HepG2 (cell line): Measurements from ENCODE around the gene GAPDH. TPM values are rescaled to one million over a fixed set of nuclear protein-coding genes. Genes with fewer than 3 reads are reported as not detected.

ENCODE experiments used
- AKNA ChIP-seq: sonication (generic); formaldehyde crosslinking; IDR thresholded peaks from 2 replicates; pipeline ENCODE4 v1.4.0; 2020; ENCODE audit warnings: missing genetic modification reagents, borderline replicate concordance
- ARID4A ChIP-seq: sonication (generic); formaldehyde crosslinking; IDR thresholded peaks from 2 replicates; pipeline ENCODE4 v1.5.0; 2020; ENCODE audit warnings: mild to moderate bottlenecking, missing genetic modification reagents, borderline replicate concordance
- BCL6 ChIP-seq: IDR thresholded peaks from 2 replicates; pipeline ENCODE4 v1.6.1; 2016; ENCODE audit warnings: missing genetic modification reagents, missing compliant biosample characterization
- CAMTA2 ChIP-seq: sonication (generic); formaldehyde crosslinking; IDR thresholded peaks from 2 replicates; pipeline ENCODE4 v1.4.0; 2020; ENCODE audit warnings: mild to moderate bottlenecking, missing genetic modification reagents, borderline replicate concordance
- CHCHD3 ChIP-seq: sonication (generic); formaldehyde crosslinking; IDR thresholded peaks from 2 replicates; pipeline ENCODE4 v1.8.0; 2022; ENCODE audit warnings: mild to moderate bottlenecking, missing genetic modification reagents, moderate library complexity
- GABPB1 ChIP-seq: IDR thresholded peaks from 2 replicates; pipeline ENCODE4 v1.6.1; 2016; ENCODE audit warnings: mild to moderate bottlenecking, missing genetic modification reagents, moderate library complexity, missing compliant biosample characterization
- MTERF4 ChIP-seq: sonication (generic); formaldehyde crosslinking; IDR thresholded peaks from 2 replicates; pipeline ENCODE4 v1.8.0; 2023; ENCODE audit warnings: mild to moderate bottlenecking, missing genetic modification reagents
- NR0B2 ChIP-seq: sonication (generic); formaldehyde crosslinking; IDR thresholded peaks from 2 replicates; pipeline ENCODE4 v1.4.0; 2020; ENCODE audit warnings: mild to moderate bottlenecking, missing genetic modification reagents
- PTBP1 ChIP-seq: fragments of 200-400 bp; formaldehyde crosslinking; IDR thresholded peaks from 2 replicates; pipeline ENCODE4 v1.6.1; 2018; ENCODE audit warnings: low read length, low read depth; ENCODE audit not compliant: poor library complexity, severe bottlenecking
- SIX1 ChIP-seq: sonication (generic); formaldehyde crosslinking; IDR thresholded peaks from 2 replicates; pipeline ENCODE4 v1.4.0; 2020; ENCODE audit warnings: missing genetic modification reagents, borderline replicate concordance
- TCF7 ChIP-seq: sonication (generic); IDR thresholded peaks from 2 replicates; pipeline ENCODE4 v1.6.1; 2016; ENCODE audit warnings: antibody characterized with exemption, low read depth
- ZBTB43 ChIP-seq: sonication (generic); formaldehyde crosslinking; conservative IDR thresholded peaks from 2 replicates; pipeline ENCODE4 v1.4.0; 2020; ENCODE audit warnings: missing genetic modification reagents
- ZFAT ChIP-seq: sonication (generic); formaldehyde crosslinking; conservative IDR thresholded peaks from 2 replicates; pipeline ENCODE4 v1.8.1; 2023; ENCODE audit warnings: missing genetic modification reagents, inconsistent platforms
- ZFP36L1 ChIP-seq: sonication (generic); formaldehyde crosslinking; IDR thresholded peaks from 2 replicates; pipeline ENCODE4 v1.8.0; 2022; ENCODE audit warnings: mild to moderate bottlenecking, missing genetic modification reagents, moderate library complexity
- ZNF263 ChIP-seq: sonication (generic); formaldehyde crosslinking; IDR thresholded peaks from 2 replicates; pipeline ENCODE4 v1.4.0; 2020; ENCODE audit warnings: missing genetic modification reagents
- ZNF672 ChIP-seq: sonication (generic); formaldehyde crosslinking; IDR thresholded peaks from 2 replicates; pipeline ENCODE4 v1.8.1; 2022; ENCODE audit warnings: missing genetic modification reagents
- polyA plus RNA-seq, 8 experiments: library from polyadenylated mRNA; depleted of rRNA in 3 of 8; stranded (reverse) in 7 of 8; unstranded in 1 of 8; fragments of >200 nt; fragmentation: Illumina TruSeq in 4 of 8; extraction: Trizol in 4 of 8; gene quantifications; 2 replicates each; pipeline versions ENCODE4 v1.2.1 to v1.2.3, GENCODE V29; 2011 to 2016; ENCODE audit warnings: low read depth in 4 of 8, missing spikeins in 1 of 8, mixed read lengths in 1 of 8; ENCODE audit not compliant: insufficient read depth in 1 of 8
- total RNA-seq, 5 experiments: library from RNA; depleted of rRNA; stranded (reverse); fragments of >200 nt; fragmentation: Illumina TruSeq; extraction: Trizol; gene quantifications; 2 replicates each; pipeline ENCODE4 v1.2.3, GENCODE V29; 2016; ENCODE audit warnings: low read depth in 1 of 5

The GAPDH gene
- total and polyA plus RNA-seq, 2 of the 13 experiments (the other 11 are each of a cell fraction or from before 2014, with no cell fraction given) = 3,038 to 12,722 TPM

- TF ChIP-seq AKNA (no peak), CHCHD3 (CRISPR knock-in tag) (no peak), ARID4A (peak; percentile 82; the same call in 1 of the 2 replicates), ZFAT (CRISPR knock-in tag) (no peak), CAMTA2 (CRISPR knock-in tag) (no peak), MTERF4 (CRISPR knock-in tag) (peak; percentile 62; the same call in 1 of the 2 replicates), PTBP1 (no peak), SIX1 (no peak), ZFP36L1 (CRISPR knock-in tag) (peak; percentile 72; the same call in 1 of the 2 replicates), ZNF672 (no peak), NR0B2 (CRISPR knock-in tag) (no peak), BCL6 (peak; percentile 43), GABPB1 (CRISPR knock-in tag) (peak; percentile 66), ZBTB43 (CRISPR knock-in tag) (0 out of 2 replicates have a peak, but pooled peaks have one; percentile 27), ZNF263 (CRISPR knock-in tag) (peak; percentile 7; the same call in 1 of the 2 replicates), TCF7 (no peak)
Observed at GRCh38 chr12:6542209-6543009, 8.1 kb downstream of the GAPDH start (continued).
